Karpas-422 (cell line): ENCODE measurements around the gene SERINC2. TPM values are rescaled to one million over a fixed set of nuclear protein-coding genes. Genes with fewer than 3 reads are reported as not detected.

ENCODE experiments used
- DNase-seq: peaks from one replicate; pipeline ENCODE4 v3.0.0-alpha.2; 2015
- H2AFZ ChIP-seq: fragments of 200-600 bp; sonication (generic); 2 replicates; pipeline ENCODE4 v1.6.1; 2014; ENCODE audit warnings: antibody characterized with exemption, low read length, mixed read lengths
- H3K27ac ChIP-seq: fragments of 200-600 bp; sonication (generic); 2 replicates; pipeline ENCODE4 v1.5.1; 2014; ENCODE audit warnings: mild to moderate bottlenecking, low read length, moderate library complexity
- H3K27me3 ChIP-seq: fragments of 200-600 bp; sonication (generic); 2 replicates; pipeline ENCODE4 v1.6.1; 2014; ENCODE audit warnings: low read length, mixed read lengths
- H3K36me3 ChIP-seq: fragments of 200-600 bp; sonication (generic); 2 replicates; pipeline ENCODE4 v1.6.1; 2014; ENCODE audit warnings: low read length, mixed read lengths; ENCODE audit not compliant: insufficient read depth
- H3K4me1 ChIP-seq: fragments of 200-600 bp; sonication (generic); 2 replicates; pipeline ENCODE4 v1.6.1; 2014; ENCODE audit warnings: mild to moderate bottlenecking, low read length, mixed read lengths
- H3K4me2 ChIP-seq: fragments of 200-600 bp; sonication (generic); 2 replicates; pipeline ENCODE4 v1.6.1; 2014; ENCODE audit warnings: low read length, low read depth, mild to moderate bottlenecking; ENCODE audit not compliant: poor library complexity, severe bottlenecking
- H3K4me3 ChIP-seq: fragments of 200-600 bp; sonication (generic); 2 replicates; pipeline ENCODE4 v1.5.1; 2014; ENCODE audit warnings: mild to moderate bottlenecking, antibody characterized with exemption, low read length, mixed read lengths
- H3K79me2 ChIP-seq: fragments of 200-600 bp; sonication (generic); 2 replicates; pipeline ENCODE4 v1.6.1; 2014; ENCODE audit warnings: mild to moderate bottlenecking, low read length, mixed read lengths
- H3K9ac ChIP-seq: fragments of 200-600 bp; sonication (generic); 2 replicates; pipeline ENCODE4 v1.6.0; 2014; ENCODE audit warnings: low read length
- H3K9me2 ChIP-seq: fragments of 200-600 bp; sonication (generic), shearing (Covaris generic); replicated peaks from 2 replicates; pipeline ENCODE4 v1.6.0; 2014; ENCODE audit warnings: mild to moderate bottlenecking, low read length, moderate library complexity; ENCODE audit not compliant: insufficient read depth
- H3K9me3 ChIP-seq: fragments of 300-700, 200-600 bp; sonication (generic); 2 replicates; pipeline ENCODE4 v1.6.1; 2014; ENCODE audit warnings: low read length, mixed read lengths
- H4K20me1 ChIP-seq: fragments of 200-600 bp; sonication (generic); 2 replicates; pipeline ENCODE4 v1.6.1; 2014; ENCODE audit warnings: mild to moderate bottlenecking, antibody characterized with exemption, low read length, low read depth; ENCODE audit not compliant: insufficient read depth
- total RNA-seq: library from RNA; depleted of rRNA; stranded (reverse); fragments of >200 nt; shearing (Covaris generic); gene quantifications from 2 replicates; pipeline ENCODE4 v1.2.3, GENCODE V29; 2014; ENCODE audit warnings: low replicate concordance

The SERINC2 gene
- total RNA-seq, 1 experiment from 2014 or later = 2.7 TPM

DNA sequence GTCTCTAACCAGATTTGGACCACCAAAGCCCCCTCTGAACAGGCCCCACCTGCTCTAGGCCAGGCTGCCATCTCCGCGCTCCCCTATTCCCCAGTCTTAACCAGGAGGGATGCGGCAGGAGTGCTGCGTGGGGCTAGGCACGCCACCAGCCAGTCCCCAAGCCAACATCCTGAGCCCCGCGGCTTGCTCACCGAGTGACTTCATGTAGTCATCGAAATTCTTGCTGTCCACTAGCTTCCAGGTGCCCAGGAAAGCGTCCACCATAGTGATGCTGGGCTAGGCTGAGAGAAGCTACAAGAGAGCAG lies 40.3 kb upstream of the SERINC2 start:
- Histone ChIP-seq H3K9me3 (no peaks in the 10 kb centered on the region), H3K4me2 (no peak overlapping the region)

DNA sequence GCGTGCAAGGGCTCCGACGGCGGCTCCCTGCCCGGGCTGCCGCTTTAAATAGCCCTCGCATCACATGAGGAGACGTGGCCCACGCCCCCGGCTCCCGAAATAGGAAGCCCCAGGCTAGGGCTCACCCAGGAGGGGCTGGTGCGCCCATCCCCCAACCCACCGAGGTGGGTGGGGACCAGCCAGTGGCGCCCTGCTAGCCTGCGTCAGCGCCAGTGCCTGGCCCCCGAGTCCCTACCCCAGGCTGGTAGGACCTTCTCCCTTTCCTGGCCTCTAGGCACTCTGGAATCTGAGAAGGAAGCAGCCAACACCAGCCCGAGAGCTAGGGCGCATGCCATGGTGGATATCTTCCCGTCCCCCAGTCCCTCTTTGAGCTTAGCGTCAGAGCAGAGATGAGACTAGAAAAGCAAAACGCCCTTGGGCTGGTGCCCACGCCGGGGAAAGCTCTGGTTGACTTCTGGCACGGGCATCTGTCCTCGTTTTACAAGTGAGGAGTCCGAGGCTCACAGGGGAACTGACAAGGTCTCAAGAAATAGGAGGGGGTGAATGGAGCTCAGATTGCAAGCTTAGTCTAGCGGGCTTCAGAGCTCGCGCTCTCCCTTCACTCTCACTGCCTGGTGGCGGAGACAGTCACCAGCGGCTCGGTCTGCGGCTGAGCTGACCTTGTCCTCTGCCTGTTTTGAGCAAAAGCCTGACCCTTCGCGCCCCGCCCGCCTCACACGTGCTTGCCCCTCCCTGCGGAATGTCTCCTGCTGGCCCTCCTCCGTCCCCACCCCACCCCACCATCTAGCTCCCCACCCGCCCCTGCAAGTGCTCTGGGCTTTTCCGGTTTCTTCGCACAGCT lies 39.7 kb upstream of the SERINC2 start, which contains the start of gene FABP3:
FABP3 (minus strand) TSS at position 21 of the 841 bp plus-strand sequence. CDS start 62 bp downstream, outside the sequence.
- Histone ChIP-seq H3K79me2 (no peaks in the 10 kb centered on the region), H3K36me3 (no peaks in the 10 kb centered on the region), H3K4me3 (no peak within 1 kb of the TSS), H4K20me1 (no peaks in the 10 kb centered on the region), H3K4me1 (no peaks in the 10 kb centered on the region; the same call in 1 of the 2 replicates), H3K9me3 (no peaks in the 10 kb centered on the region), H3K27ac (no peak within 1 kb of the TSS), H3K9me2 (no peaks in the 10 kb centered on the region), H3K9ac (no peak within 1 kb of the TSS), H3K4me2 (no peak within 1 kb of the TSS), H3K27me3 (no peaks in the 10 kb centered on the region), H2AFZ (no peak within 1 kb of the TSS)
- no peak for DNase-seq

More for the DNA sequence above, 40.3 kb upstream of the SERINC2 start:
- H2AFZ ChIP-seq = no peak overlapping the region
- no peaks in the 10 kb centered on the region for H3K36me3 ChIP-seq
- no peaks in the 10 kb centered on the region; the same call in 1 of the 2 replicates for H3K4me1 ChIP-seq
- H4K20me1 ChIP-seq = no peaks in the 10 kb centered on the region
- H3K27ac ChIP-seq = no peak overlapping the region
- no peak for DNase-seq
- H3K9me2 ChIP-seq = no peaks in the 10 kb centered on the region
- no peaks in the 10 kb centered on the region for H3K27me3 ChIP-seq
- no peaks in the 10 kb centered on the region for H3K79me2 ChIP-seq
- no peak overlapping the region for H3K9ac ChIP-seq
- no peak overlapping the region for H3K4me3 ChIP-seq

DNA sequence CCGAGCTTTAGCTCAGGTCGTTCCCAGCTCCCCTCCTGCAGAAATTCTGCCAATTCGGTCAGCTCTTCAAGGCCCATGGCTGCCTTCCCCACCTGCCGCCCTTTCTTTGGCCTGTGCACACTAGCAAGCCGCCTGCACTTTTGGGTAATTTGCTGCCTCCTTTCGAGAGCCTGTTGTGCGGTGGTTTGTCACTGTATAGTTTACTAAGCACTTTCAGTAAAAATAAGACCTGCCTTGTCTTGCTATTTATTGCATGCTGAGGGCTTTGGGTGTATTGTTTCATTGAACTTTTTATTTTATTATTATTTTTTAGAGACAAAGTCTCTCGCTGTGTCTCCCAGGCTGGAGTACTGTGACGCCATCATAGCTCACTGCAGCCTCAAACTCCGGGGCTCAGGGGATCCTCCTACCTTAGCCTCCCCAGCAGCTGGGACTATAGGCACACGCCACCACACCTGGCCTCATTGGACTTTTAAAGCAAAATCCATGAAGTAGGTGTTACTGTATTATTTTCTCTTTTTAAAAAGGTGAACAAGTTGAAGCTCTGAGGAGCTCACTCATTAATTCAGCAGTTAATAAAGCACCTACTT lies 39.0 kb upstream of the SERINC2 start:
- no peaks in the 10 kb centered on the region for H4K20me1 ChIP-seq

DNA sequence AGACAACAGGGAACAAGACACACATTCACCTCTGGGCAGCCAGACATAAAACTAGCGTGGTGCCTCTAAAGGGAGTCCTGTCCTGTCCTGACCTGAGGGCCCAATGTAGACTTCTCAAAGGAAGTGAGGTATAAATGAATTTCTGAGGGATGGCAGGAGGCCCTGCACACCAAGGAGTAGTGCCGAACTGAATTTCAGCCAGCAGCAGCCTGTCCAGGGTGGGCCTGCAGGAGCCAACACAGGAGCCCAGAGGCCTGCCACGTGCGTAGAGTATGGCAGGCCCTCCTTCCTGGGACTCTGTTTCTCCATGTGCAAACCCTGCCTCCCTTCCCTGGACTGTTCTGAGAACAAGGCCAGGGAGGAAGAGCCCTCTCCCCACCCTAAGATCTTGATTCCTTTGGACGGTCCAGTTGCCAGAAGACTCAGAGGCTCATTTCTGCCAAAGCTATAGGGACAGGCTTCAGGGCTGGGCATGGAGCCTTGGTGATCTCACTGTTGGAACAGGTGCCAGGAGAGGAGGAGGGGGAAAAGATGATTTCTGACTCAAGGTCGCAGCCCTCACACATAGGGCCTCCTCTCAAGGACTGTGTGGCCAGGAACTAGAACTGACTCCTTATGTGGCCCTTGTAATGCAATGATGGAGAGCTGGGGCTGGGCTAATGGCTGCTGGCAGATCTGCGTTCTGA lies 38.4 kb upstream of the SERINC2 start:
- Histone ChIP-seq H2AFZ (no peak overlapping the region), H3K4me1 (no peaks in the 10 kb centered on the region; the same call in 1 of the 2 replicates), H3K4me2 (no peak overlapping the region), H3K27ac (no peak overlapping the region), H4K20me1 (no peaks in the 10 kb centered on the region), H3K36me3 (no peaks in the 10 kb centered on the region), H3K4me3 (no peak overlapping the region), H3K27me3 (no peaks in the 10 kb centered on the region), H3K79me2 (no peaks in the 10 kb centered on the region), H3K9me3 (no peaks in the 10 kb centered on the region), H3K9ac (no peak overlapping the region), H3K9me2 (no peaks in the 10 kb centered on the region)
- no peak for DNase-seq

More for the DNA sequence above, 39.0 kb upstream of the SERINC2 start:
- Histone ChIP-seq H3K36me3 (no peaks in the 10 kb centered on the region), H3K9me2 (no peaks in the 10 kb centered on the region), H3K4me1 (no peaks in the 10 kb centered on the region; the same call in 1 of the 2 replicates), H3K4me3 (no peak overlapping the region), H3K4me2 (no peak overlapping the region), H3K79me2 (no peaks in the 10 kb centered on the region), H3K27ac (no peak overlapping the region), H3K9ac (no peak overlapping the region), H2AFZ (no peak overlapping the region), H3K9me3 (no peaks in the 10 kb centered on the region), H3K27me3 (no peaks in the 10 kb centered on the region)
- DNase-seq = no peak

DNA sequence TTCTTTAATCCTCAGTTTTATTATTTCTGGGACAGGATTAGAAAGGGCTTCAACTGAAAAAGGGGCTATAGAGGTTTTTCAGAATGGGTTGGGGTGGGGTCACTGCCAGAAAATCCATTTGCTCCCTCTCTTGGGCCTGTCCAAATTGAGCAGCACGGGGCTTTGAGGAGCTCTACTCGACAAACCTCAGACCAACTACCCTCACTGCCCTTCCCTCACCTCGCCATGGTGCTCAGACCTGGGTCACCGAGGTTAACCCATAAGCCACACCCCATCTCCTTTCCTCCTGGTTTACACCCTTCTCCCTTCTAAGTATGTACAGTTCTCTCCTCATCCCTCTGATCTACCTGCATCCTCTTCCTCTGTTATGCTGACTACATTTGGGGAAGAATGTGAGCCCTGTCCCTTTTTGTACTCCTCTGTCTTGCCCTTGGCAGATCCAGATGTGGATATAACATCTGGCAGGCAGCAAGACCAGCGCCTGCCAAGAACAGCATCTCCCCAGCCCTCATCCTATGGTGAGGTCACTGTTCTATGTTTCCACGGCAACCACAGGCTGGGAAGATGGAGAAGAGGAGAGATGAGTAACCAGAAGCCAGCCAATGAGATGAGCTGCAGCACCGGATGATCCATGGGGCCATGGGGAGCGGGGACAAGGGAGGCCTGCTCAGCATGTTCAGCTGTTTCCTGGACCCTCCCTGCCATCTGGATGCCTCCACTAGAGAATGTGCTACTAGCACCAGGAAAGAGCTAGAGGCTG lies 36.5 kb upstream of the SERINC2 start:
- Histone ChIP-seq H3K36me3 (no peaks in the 10 kb centered on the region), H3K4me1 (no peaks in the 10 kb centered on the region; the same call in 1 of the 2 replicates), H3K4me3 (no peak overlapping the region), H3K79me2 (no peaks in the 10 kb centered on the region), H3K27me3 (no peaks in the 10 kb centered on the region), H4K20me1 (no peaks in the 10 kb centered on the region), H3K9me2 (no peaks in the 10 kb centered on the region), H3K27ac (no peak overlapping the region), H3K9me3 (no peaks in the 10 kb centered on the region), H3K4me2 (no peak overlapping the region), H2AFZ (no peak overlapping the region), H3K9ac (no peak overlapping the region)
- DNase-seq = no peak

DNA sequence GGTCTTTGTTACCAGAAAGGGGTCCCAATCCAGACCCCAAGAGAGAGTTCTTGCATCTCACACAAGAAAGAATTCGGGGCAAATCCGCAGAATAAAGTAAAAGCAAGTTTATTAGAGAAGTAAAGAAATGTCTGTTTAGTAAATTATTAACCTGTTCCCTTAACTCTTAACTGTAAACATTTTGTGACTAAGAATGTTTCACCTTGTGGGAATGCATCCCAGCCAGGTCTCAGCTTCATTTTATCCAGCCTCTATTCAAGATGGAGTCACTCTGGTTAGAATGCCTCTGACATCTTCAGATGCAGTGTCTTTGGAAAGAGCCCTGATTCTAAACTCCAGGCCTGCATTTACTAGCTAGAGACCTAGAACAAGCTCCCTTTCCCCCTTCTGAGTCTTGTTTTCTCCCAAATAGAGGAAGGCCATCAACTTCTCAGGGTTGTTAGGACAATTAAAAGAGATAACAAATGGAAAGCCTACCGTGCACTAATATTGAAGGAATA lies 35.6 kb upstream of the SERINC2 start:
- Histone ChIP-seq H3K4me1 (no peaks in the 10 kb centered on the region; the same call in 1 of the 2 replicates), H3K9ac (no peak overlapping the region), H3K9me2 (no peaks in the 10 kb centered on the region), H3K4me3 (no peak overlapping the region), H3K36me3 (no peaks in the 10 kb centered on the region), H3K27ac (no peak overlapping the region), H3K4me2 (no peak overlapping the region), H3K9me3 (no peaks in the 10 kb centered on the region), H2AFZ (no peak overlapping the region), H4K20me1 (no peaks in the 10 kb centered on the region), H3K79me2 (no peaks in the 10 kb centered on the region), H3K27me3 (no peaks in the 10 kb centered on the region)
- DNase-seq = no peak

DNA sequence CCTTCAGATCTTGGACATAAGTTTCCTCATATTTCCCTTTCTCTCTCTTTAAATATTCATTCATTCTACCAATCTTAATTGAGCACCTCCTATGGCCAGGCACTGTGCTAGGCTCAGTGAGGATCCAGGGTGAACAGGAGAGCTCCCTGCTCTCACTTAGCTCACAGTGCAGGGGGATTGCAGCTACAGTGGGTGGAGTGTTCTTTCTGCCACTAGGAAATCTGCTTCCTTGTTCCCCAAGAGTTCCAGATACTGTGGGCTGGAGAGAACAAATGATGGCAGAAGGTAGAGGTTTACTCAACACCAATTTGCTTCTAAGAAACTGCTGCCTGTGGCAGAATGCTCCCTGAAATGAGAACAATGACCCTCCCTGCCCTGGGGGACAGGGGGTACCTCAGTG lies 35.0 kb upstream of the SERINC2 start:
- Histone ChIP-seq H4K20me1 (no peaks in the 10 kb centered on the region), H3K9me2 (no peaks in the 10 kb centered on the region), H3K27ac (no peak overlapping the region), H2AFZ (no peak overlapping the region), H3K27me3 (no peaks in the 10 kb centered on the region), H3K9me3 (no peaks in the 10 kb centered on the region), H3K4me2 (no peak overlapping the region), H3K79me2 (no peaks in the 10 kb centered on the region), H3K9ac (no peak overlapping the region), H3K4me3 (no peak overlapping the region), H3K4me1 (no peaks in the 10 kb centered on the region; the same call in 1 of the 2 replicates), H3K36me3 (no peaks in the 10 kb centered on the region)
- no peak for DNase-seq
